Progenitor cell of endocrine pancreas (in vitro differentiated cells): ENCODE measurements around the gene PRSS33. TPM values are rescaled to one million over a fixed set of nuclear protein-coding genes. Genes with fewer than 3 reads are reported as not detected.

ENCODE experiments used
- DNase-seq: peaks from one replicate; pipeline ENCODE4 v3.0.0; 2021; ENCODE audit warnings: low spot score; ENCODE audit not compliant: unreplicated experiment
- H3K27ac Mint-ChIP-seq: 2 replicates; pipeline ENCODE4 v1.8.0; 2021; ENCODE audit warnings: mild to moderate bottlenecking, moderate library complexity, mixed read lengths
- H3K27me3 Mint-ChIP-seq: 2 replicates; pipeline ENCODE4 v1.8.0; 2021; ENCODE audit warnings: mixed read lengths
- H3K36me3 Mint-ChIP-seq: 2 replicates; pipeline ENCODE4 v1.8.0; 2022; ENCODE audit warnings: mixed read lengths; ENCODE audit not compliant: insufficient read depth
- H3K4me1 Mint-ChIP-seq: 2 replicates; pipeline ENCODE4 v1.8.0; 2021; ENCODE audit warnings: low read depth, mixed read lengths
- H3K4me3 Mint-ChIP-seq: 2 replicates; pipeline ENCODE4 v1.8.0; 2021; ENCODE audit warnings: low read depth, mild to moderate bottlenecking, moderate library complexity, mixed read lengths
- H3K9me3 Mint-ChIP-seq: 2 replicates; pipeline ENCODE4 v1.8.0; 2021; ENCODE audit warnings: low read depth, mixed read lengths
- CTCF ChIP-seq: fragments of 200-600 bp; sonication (generic); IDR thresholded peaks from one replicate; pipeline ENCODE4 v1.5.0; 2021; ENCODE audit warnings: antibody characterized with exemption, mild to moderate bottlenecking; ENCODE audit not compliant: unreplicated experiment
- total RNA-seq: library from RNA; stranded (reverse); gene quantifications from 2 replicates; pipeline ENCODE4 v1.2.1, GENCODE V29; 2021

The PRSS33 gene
- total RNA-seq, 1 donor from 2014 or later: 0.31 TPM

- H3K27me3 Mint-ChIP-seq: no peaks in the 10 kb centered on the region
- no peak for DNase-seq
- peaks cover 39% of the 10 kb centered on the region for H3K9me3 Mint-ChIP-seq
- no peak overlapping the region for H3K27ac Mint-ChIP-seq
- no peak for TF ChIP-seq CTCF
- H3K4me3 Mint-ChIP-seq: no peak overlapping the region
- H3K36me3 Mint-ChIP-seq: peaks cover 92% of the 10 kb centered on the region
- H3K4me1 Mint-ChIP-seq: no peaks in the 10 kb centered on the region
Observed at GRCh38 chr16:2762711-2763110, 24.6 kb downstream of the PRSS33 start.

- Mint-ChIP-seq H3K36me3 (peaks cover 94% of the 10 kb centered on the region), H3K9me3 (peaks cover 39% of the 10 kb centered on the region), H3K4me3 (no peak overlapping the region), H3K27ac (peak overlapping the region; percentile 54), H3K27me3 (no peaks in the 10 kb centered on the region), H3K4me1 (no peaks in the 10 kb centered on the region)
- DNase-seq: no peak
- TF ChIP-seq CTCF: no peak
Observed at GRCh38 chr16:2761886-2762583, 25.3 kb downstream of the PRSS33 start.

- peaks cover 37% of the 10 kb centered on the region for H3K9me3 Mint-ChIP-seq
- peaks cover 4% of the 10 kb centered on the region for H3K4me1 Mint-ChIP-seq
- no peak overlapping the region for H3K27ac Mint-ChIP-seq
- no peak overlapping the region for H3K4me3 Mint-ChIP-seq
- TF ChIP-seq CTCF: no peak
- peaks cover 94% of the 10 kb centered on the region for H3K36me3 Mint-ChIP-seq
- DNase-seq: no peak
- H3K27me3 Mint-ChIP-seq: no peaks in the 10 kb centered on the region
Observed at GRCh38 chr16:2761472-2761871, 25.9 kb downstream of the PRSS33 start.

DNA sequence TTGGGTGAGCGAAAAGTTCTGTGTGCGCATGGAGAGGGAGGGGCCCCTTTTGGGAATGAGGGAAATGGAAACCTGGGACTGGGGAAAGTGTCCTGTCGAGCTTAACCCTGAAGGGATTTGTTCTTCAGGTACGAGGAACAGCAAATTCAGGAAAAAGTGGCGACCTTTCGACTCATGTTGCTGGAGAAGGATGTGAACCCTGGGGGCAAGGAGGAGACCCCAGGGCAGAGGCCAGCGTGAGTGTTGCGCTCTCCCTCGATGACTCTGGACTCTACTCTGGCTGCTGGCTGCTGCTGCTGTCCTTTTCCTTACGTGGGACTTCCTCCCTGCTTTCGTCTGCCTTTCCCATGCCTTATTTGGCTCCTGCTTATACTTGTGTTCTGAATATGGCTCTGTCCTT lies 30.0 kb downstream of the PRSS33 start:
- Mint-ChIP-seq H3K36me3 (peaks cover 61% of the 10 kb centered on the region), H3K4me1 (peaks cover 29% of the 10 kb centered on the region), H3K27ac (peak overlapping the region; percentile 50), H3K4me3 (no peak overlapping the region), H3K9me3 (peaks cover 16% of the 10 kb centered on the region), H3K27me3 (no peaks in the 10 kb centered on the region)
- no peak for DNase-seq
- no peak for TF ChIP-seq CTCF

DNA sequence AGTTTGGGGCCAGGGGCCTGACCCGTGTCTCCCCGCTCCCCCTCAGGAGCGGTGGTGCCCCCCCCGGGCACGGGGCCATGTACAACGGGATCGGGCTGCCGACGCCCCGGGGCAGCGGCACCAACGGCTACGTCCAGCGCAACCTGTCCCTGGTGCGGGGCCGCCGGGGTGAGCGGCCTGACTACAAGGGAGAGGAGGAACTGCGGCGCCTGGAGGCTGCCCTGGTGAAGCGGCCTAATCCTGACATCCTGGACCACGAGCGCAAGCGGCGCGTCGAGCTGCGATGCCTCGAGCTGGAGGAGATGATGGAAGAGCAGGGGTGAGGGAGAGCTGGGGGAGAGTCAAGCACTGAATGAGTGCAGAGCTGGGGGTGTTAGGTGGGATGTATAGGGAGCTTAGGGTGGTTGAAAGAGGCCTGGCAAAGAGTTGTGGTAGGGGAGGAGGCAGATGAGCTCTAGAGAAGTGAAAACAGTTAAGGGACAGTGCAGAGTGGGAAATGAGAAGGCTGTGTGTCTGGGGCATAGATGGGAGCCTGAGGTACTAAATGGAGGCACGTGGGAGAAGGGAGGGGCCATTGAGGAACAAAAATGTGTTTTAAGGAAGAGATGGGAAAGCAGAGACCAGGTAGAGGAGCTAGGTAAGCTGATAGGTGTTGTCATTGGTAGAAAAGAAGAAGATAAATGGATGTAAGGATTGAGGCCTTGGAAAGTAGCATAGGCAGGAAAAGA lies 30.9 kb downstream of the PRSS33 start:
- no peak overlapping the region for H3K4me3 Mint-ChIP-seq
- peaks cover 9% of the 10 kb centered on the region for H3K9me3 Mint-ChIP-seq
- peaks cover 52% of the 10 kb centered on the region for H3K36me3 Mint-ChIP-seq
- H3K4me1 Mint-ChIP-seq: peaks cover 32% of the 10 kb centered on the region
- DNase-seq: no peak
- TF ChIP-seq CTCF: no peak
- peak overlapping the region; percentile 83 for H3K27ac Mint-ChIP-seq
- H3K27me3 Mint-ChIP-seq: no peaks in the 10 kb centered on the region
